ENCODE results near the gene RNU6-1.

The RNU6-1 gene

GRCh38 chr15:67878712-67879206, 38.9 kb upstream of the RNU6-1 start (continued):
- TF ChIP-seq ZNF8 (CRISPR knock-in tag; IDR thresholded peaks at IDR 0.05) (no peak), CSDC2 (CRISPR knock-in tag; IDR thresholded peaks at IDR 0.05) (no peak), RARB (CRISPR knock-in tag; IDR thresholded peaks at IDR 0.05) (no peak), OSR1 (CRISPR knock-in tag; IDR thresholded peaks at IDR 0.05) (no peak)

DNA sequence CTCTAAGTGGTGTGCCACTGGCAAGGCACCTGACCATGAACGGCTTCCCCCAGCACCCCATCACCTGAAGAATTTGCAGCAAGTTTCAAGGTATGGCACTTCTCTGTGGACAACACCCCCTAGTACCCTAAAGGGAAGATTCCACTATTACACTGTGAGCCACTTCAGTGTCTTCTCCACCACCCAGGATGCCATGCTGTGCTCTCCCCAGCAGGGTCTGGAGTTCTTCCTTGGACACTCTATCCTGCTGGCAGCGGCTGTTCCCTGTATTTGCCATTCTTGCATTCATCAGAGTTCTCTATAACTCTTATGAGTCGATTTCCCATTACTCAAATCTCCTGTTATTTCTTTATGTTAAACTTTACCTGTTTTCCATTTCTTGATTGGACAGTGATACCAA, 33.9 kb upstream of the RNU6-1 start:
- no peak for ATAC-seq
- TF ChIP-seq CSRNP3 (CRISPR knock-in tag; IDR thresholded peaks at IDR 0.05) (no peak), TOX (CRISPR knock-in tag; IDR thresholded peaks at IDR 0.05; ENCODE audit: borderline replicate concordance) (no peak), ARNTL (CRISPR knock-in tag; IDR thresholded peaks at IDR 0.05; ENCODE audit: borderline replicate concordance, low read depth) (no peak), PATZ1 (CRISPR knock-in tag; IDR thresholded peaks at IDR 0.05; ENCODE audit: borderline replicate concordance) (no peak), ISL1 (CRISPR knock-in tag; IDR thresholded peaks at IDR 0.05) (no peak), GLIS3 (CRISPR knock-in tag; IDR thresholded peaks at IDR 0.05) (no peak), PPARA (CRISPR knock-in tag; IDR thresholded peaks at IDR 0.05; ENCODE audit: borderline replicate concordance) (no peak), ZFP30 (CRISPR knock-in tag; IDR thresholded peaks at IDR 0.05) (no peak), TCF4 (CRISPR knock-in tag; IDR thresholded peaks at IDR 0.05; ENCODE audit: borderline replicate concordance) (no peak), CSDC2 (CRISPR knock-in tag; IDR thresholded peaks at IDR 0.05) (no peak), ZNF8 (CRISPR knock-in tag; IDR thresholded peaks at IDR 0.05) (no peak), RARB (CRISPR knock-in tag; IDR thresholded peaks at IDR 0.05) (no peak), ZNF70 (CRISPR knock-in tag; IDR thresholded peaks at IDR 0.05) (no peak), ZC3H10 (CRISPR knock-in tag; IDR thresholded peaks at IDR 0.05) (no peak), SNAI2 (CRISPR knock-in tag; IDR thresholded peaks at IDR 0.05) (no peak), CREB5 (CRISPR knock-in tag; IDR thresholded peaks at IDR 0.05; ENCODE audit: low read depth) (no peak)

GRCh38 chr15:67870868-67871408, 31.1 kb upstream of the RNU6-1 start:
- TF ChIP-seq BACH2 (CRISPR knock-in tag; IDR thresholded peaks at IDR 0.05; ENCODE audit: borderline replicate concordance) (no peak), ZFP30 (CRISPR knock-in tag; IDR thresholded peaks at IDR 0.05) (no peak), GLIS3 (CRISPR knock-in tag; IDR thresholded peaks at IDR 0.05) (no peak), PATZ1 (CRISPR knock-in tag; IDR thresholded peaks at IDR 0.05; ENCODE audit: borderline replicate concordance) (no peak), ISL1 (CRISPR knock-in tag; IDR thresholded peaks at IDR 0.05) (no peak), CREB5 (CRISPR knock-in tag; IDR thresholded peaks at IDR 0.05; ENCODE audit: low read depth) (no peak), PPARA (CRISPR knock-in tag; IDR thresholded peaks at IDR 0.05; ENCODE audit: borderline replicate concordance) (no peak), ZNF565 (CRISPR knock-in tag; conservative IDR thresholded peaks at IDR 0.05; ENCODE audit: low read depth) (no peak), CSDC2 (CRISPR knock-in tag; IDR thresholded peaks at IDR 0.05) (no peak), ZFP3 (CRISPR knock-in tag; IDR thresholded peaks at IDR 0.05) (no peak), POU6F1 (CRISPR knock-in tag; IDR thresholded peaks at IDR 0.05; ENCODE audit: borderline replicate concordance, low read depth) (no peak), ZC3H10 (CRISPR knock-in tag; IDR thresholded peaks at IDR 0.05) (no peak), OSR1 (CRISPR knock-in tag; IDR thresholded peaks at IDR 0.05) (no peak), TCF4 (CRISPR knock-in tag; IDR thresholded peaks at IDR 0.05; ENCODE audit: borderline replicate concordance) (no peak), TOX (CRISPR knock-in tag; IDR thresholded peaks at IDR 0.05; ENCODE audit: borderline replicate concordance) (no peak), CSRNP3 (CRISPR knock-in tag; IDR thresholded peaks at IDR 0.05) (no peak), ARNTL (CRISPR knock-in tag; IDR thresholded peaks at IDR 0.05; ENCODE audit: borderline replicate concordance, low read depth) (no peak)
- TF ChIP-seq, protein P1, sequence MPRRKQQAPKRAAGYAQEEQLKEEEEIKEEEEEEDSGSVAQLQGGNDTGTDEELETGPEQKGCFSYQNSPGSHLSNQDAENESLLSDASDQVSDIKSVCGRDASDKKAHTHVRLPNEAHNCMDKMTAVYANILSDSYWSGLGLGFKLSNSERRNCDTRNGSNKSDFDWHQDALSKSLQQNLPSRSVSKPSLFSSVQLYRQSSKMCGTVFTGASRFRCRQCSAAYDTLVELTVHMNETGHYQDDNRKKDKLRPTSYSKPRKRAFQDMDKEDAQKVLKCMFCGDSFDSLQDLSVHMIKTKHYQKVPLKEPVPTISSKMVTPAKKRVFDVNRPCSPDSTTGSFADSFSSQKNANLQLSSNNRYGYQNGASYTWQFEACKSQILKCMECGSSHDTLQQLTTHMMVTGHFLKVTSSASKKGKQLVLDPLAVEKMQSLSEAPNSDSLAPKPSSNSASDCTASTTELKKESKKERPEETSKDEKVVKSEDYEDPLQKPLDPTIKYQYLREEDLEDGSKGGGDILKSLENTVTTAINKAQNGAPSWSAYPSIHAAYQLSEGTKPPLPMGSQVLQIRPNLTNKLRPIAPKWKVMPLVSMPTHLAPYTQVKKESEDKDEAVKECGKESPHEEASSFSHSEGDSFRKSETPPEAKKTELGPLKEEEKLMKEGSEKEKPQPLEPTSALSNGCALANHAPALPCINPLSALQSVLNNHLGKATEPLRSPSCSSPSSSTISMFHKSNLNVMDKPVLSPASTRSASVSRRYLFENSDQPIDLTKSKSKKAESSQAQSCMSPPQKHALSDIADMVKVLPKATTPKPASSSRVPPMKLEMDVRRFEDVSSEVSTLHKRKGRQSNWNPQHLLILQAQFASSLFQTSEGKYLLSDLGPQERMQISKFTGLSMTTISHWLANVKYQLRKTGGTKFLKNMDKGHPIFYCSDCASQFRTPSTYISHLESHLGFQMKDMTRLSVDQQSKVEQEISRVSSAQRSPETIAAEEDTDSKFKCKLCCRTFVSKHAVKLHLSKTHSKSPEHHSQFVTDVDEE (CRISPR knock-in tag; IDR thresholded peaks at IDR 0.05), result no peak
- ATAC-seq, result no peak
